Mucosa of descending colon (tissue), 3 donors: Measurements from ENCODE around the gene PIEZO2. TPM values are rescaled to one million over a fixed set of nuclear protein-coding genes. Genes with fewer than 3 reads are reported as not detected.

Experiments used
- ATAC-seq: fragments of 200-7000 bp; cut with Tn5 transposase; one replicate; pipeline ENCODE4 v1.9.1; 2020; ENCODE audit warnings: mild to moderate bottlenecking, moderate library complexity
- DNase-seq, 3 donors: peaks; one replicate each; pipeline ENCODE4 v3.0.0-alpha.2; 2020
- H3K36me3 ChIP-seq: fragments of 200-600 bp; one replicate; pipeline ENCODE4 v1.8.0; 2021; ENCODE audit warnings: low read depth, mild to moderate bottlenecking
- H3K4me1 ChIP-seq: fragments of 200-600 bp; one replicate; pipeline ENCODE4 v1.8.0; 2021; ENCODE audit warnings: low read depth, mild to moderate bottlenecking
- H3K4me3 ChIP-seq: fragments of 200-600 bp; one replicate; pipeline ENCODE4 v1.8.0; 2021; ENCODE audit warnings: mild to moderate bottlenecking
- H3K9me3 ChIP-seq: fragments of 200-600 bp; one replicate; pipeline ENCODE4 v1.8.0; 2021; ENCODE audit warnings: mild to moderate bottlenecking
- CTCF ChIP-seq: fragments of 200-600 bp; IDR thresholded peaks from one replicate; pipeline ENCODE4 v1.8.0; 2022; ENCODE audit warnings: antibody characterized with exemption, mild to moderate bottlenecking
- intact Hi-C, 2 donors: fragments of 100-400 bp; cut with DNase I in 1 of 2; cut with micrococcal nuclease in 1 of 2; formaldehyde crosslinking; loops; one replicate each; pipeline versions ENCODE4 v1.11.0 to v1.11.1; 2022; cut with DNase I, micrococcal nuclease
- total RNA-seq, 3 donors: library from RNA; stranded (reverse); fragmentation: NEBNext Ultra II Directional in 2 of 3; extraction: Animal tissue kit (Norgen Biotek cat#: 25700) in 2 of 3; gene quantifications; one replicate each; pipeline versions ENCODE4 v1.2.1 to v1.2.4, GENCODE V29; 2021 to 2023
- donor health status: DM: no; HTN: no; CAD: no; lungs with moderate emphysema.
- donor health status: DM: no; HTN: no; CAD: no.
- donor health status: DM: no; HTN: yes; CAD: no.

The PIEZO2 gene
- total RNA-seq, 3 donors from 2014 or later, result 1.0 to 18.9 (median 1.4) TPM

DNA sequence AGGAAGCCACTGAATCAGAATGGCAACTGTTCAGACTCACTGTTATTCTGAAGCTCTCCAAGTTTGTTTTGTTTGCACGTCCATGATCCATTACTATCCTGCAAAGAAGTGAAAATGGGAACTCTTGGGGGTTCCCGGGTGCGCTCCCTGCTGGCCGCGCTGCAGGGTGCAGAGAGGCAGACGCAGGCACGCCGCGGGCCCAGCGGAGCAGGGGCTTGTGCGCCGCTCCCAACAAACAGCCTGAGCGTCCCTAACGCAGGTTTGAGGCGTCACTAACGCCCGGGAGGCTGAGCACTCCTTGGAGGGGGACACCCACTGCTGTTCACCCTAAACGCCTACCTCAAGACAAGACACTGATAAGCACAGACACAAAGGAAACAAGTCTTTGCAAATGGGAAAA is 14.3 kb upstream of the PIEZO2 start:
- H3K4me3 ChIP-seq, result no peak overlapping the region
- no peak for TF ChIP-seq CTCF
- no peaks in the 10 kb centered on the region for H3K36me3 ChIP-seq
- ATAC-seq (peak; percentile 58), DNase-seq (peak in 2 of 3 donors; percentile 29 to 34)
- intact Hi-C loops, result no loop called here
- H3K4me1 ChIP-seq, result no peaks in the 10 kb centered on the region
- no peaks in the 10 kb centered on the region for H3K9me3 ChIP-seq

GRCh38 chr18:11162889-11163288 is 13.5 kb upstream of the PIEZO2 start:
- intact Hi-C loops, result no loop called here
- ATAC-seq, result no peak
- no peak for TF ChIP-seq CTCF
- DNase-seq, result no peak
- Histone ChIP-seq H3K9me3 (no peaks in the 10 kb centered on the region), H3K4me3 (no peak overlapping the region), H3K4me1 (no peaks in the 10 kb centered on the region), H3K36me3 (no peaks in the 10 kb centered on the region)

GRCh38 chr18:11162462-11162861 is 13.1 kb upstream of the PIEZO2 start:
- intact Hi-C loops, result no loop called here
- DNase-seq (no peak), ATAC-seq (no peak)
- Histone ChIP-seq H3K4me1 (no peaks in the 10 kb centered on the region), H3K4me3 (no peak overlapping the region), H3K36me3 (no peaks in the 10 kb centered on the region), H3K9me3 (no peaks in the 10 kb centered on the region)
- TF ChIP-seq CTCF, result no peak

DNA sequence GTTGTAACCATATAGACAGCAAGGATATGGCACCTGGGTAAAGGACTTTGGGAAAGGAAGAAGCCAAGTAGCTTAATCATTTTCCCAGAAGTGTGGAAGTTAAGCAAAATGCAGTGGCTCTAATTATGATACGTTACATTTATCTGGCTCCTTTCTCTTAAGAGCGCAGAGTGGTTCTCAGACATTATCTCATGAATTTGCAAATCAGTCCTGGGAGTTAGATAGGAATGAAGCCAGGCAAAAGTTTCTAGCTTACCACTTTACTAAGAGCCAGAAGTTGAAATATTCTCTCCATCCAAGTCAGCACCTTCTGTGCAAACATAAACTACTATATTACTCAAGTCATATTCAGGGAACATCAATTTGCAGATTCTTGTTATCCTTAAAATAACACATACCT is 10.9 kb upstream of the PIEZO2 start:
- Histone ChIP-seq H3K36me3 (no peaks in the 10 kb centered on the region), H3K4me3 (no peak overlapping the region), H3K4me1 (no peaks in the 10 kb centered on the region), H3K9me3 (no peaks in the 10 kb centered on the region)
- no peak for DNase-seq
- no peak for ATAC-seq
- no peak for TF ChIP-seq CTCF
- intact Hi-C loops, result no loop called here

DNA sequence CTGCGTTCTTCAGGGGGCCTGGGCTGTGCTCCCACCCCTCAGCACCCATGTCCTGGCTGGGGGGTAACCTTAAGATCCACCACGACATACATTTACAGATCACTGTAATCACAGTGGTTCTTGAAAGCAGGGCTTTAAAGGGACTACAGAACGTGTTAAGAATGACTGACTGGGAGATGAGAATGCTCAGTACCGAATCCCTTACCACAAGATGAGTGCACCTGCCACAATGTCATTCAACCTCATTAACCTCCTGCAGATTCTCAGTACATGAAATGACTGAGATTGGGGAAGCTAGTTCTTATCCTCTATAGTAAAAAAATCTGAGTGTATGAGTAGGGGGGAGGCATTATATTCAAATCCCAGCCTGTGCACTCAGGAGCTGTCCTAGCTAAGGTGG is 10.5 kb upstream of the PIEZO2 start:
- intact Hi-C loops, result no loop called here
- Histone ChIP-seq H3K9me3 (no peaks in the 10 kb centered on the region), H3K36me3 (no peaks in the 10 kb centered on the region), H3K4me3 (no peak overlapping the region), H3K4me1 (no peaks in the 10 kb centered on the region)
- no peak for DNase-seq
- no peak for ATAC-seq
- no peak for TF ChIP-seq CTCF

GRCh38 chr18:11156978-11157377 is 7.6 kb upstream of the PIEZO2 start:
- intact Hi-C loops, result no loop called here
- no peak overlapping the region for H3K4me3 ChIP-seq
- H3K9me3 ChIP-seq, result no peaks in the 10 kb centered on the region
- DNase-seq, result no peak
- no peaks in the 10 kb centered on the region for H3K4me1 ChIP-seq
- TF ChIP-seq CTCF, result no peak
- no peak for ATAC-seq
- no peaks in the 10 kb centered on the region for H3K36me3 ChIP-seq
